Measurements from ENCODE around the gene GPATCH3. TPM values are rescaled to one million over a fixed set of nuclear protein-coding genes. Genes with fewer than 3 reads are reported as not detected.

Gene GPATCH3
- total and polyA plus RNA-seq, 2 of the 4 experiments (the other 2 are of a cell fraction): 5.2 to 8.0 TPM

DNA sequence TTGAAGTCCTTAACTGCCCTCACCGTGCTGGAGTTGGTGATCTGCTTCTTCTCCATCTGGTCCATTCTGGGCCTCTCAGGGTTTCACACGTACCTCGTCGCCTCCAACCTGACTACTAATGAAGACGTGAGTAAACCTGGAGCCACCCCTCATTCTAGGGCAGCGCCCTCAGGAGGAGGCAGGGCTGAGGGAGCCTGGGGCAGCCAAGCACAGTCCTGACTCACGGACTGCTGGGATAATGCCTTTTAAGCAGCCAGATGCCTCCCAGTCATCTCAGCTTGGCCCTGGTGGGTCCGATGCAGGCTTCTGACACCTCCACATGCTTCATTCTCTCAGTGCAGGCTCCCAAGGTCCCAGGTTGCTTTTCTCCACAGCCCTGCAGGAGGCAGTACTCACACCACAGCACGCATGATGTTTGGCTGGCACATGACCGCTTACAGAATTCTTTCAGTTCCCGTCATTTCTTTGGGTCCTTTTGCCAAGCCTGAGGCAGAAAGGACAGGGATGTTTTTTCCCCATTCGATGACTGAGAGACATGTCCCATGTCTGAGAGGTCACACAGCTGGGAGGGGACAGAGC, 49.1 kb downstream of the GPATCH3 start:
- no peak overlapping the region for H4K91ac ChIP-seq (ENCODE audit: insufficient read depth, low read depth, low read length)
- no peak overlapping the region for H2BK120ac ChIP-seq (ENCODE audit: low read depth, low read length)
- H3K27me3 ChIP-seq (ENCODE audit: control insufficient read depth, insufficient read depth, low read length): no peaks in the 10 kb centered on the region
- no peak for DNase-seq
- H2BK20ac ChIP-seq (ENCODE audit: low read depth, low read length): no peak overlapping the region
- POLR2A ChIA-PET (ENCODE audit: unreplicated experiment): no interaction called here
- H3K4ac ChIP-seq (ENCODE audit: low read depth, low read length): no peak overlapping the region
- no peak overlapping the region for H2AFZ ChIP-seq (replicated peaks; ENCODE audit: low read length, poor library complexity)
- H3K9me3 ChIP-seq (ENCODE audit: control insufficient read depth, insufficient read depth, low read length): no peaks in the 10 kb centered on the region
- peaks cover 5% of the 10 kb centered on the region; the same call in 1 of the 2 replicates for H3K9me1 ChIP-seq (ENCODE audit: insufficient read depth, low read length)
- H3K9ac ChIP-seq (ENCODE audit: low read depth, low read length): no peak overlapping the region
- no peak overlapping the region for H2AK5ac ChIP-seq (ENCODE audit: low read depth, low read length)
- no peak overlapping the region for H2AK9ac ChIP-seq (replicated peaks; ENCODE audit: low read depth, low read length, poor library complexity)
- H4K5ac ChIP-seq (ENCODE audit: low read depth, low read length): no peak overlapping the region
- H3K4me2 ChIP-seq (ENCODE audit: low read depth, low read length): no peak overlapping the region
- ATAC-seq (ENCODE audit: low read depth): no peak
- H3K23ac ChIP-seq (ENCODE audit: low read depth, low read length): no peak overlapping the region
- intact Hi-C loops (cut with micrococcal nuclease) (no loop called here), dilution Hi-C loops (cut with HindIII; ENCODE audit: low sequenced_read_pairs, unreplicated experiment) (no loop called here), in situ Hi-C loops (cut with MboI; ENCODE audit: low sequenced_read_pairs) (no loop called here)
- 93% methylated on average over 10 of the region's 12 CpGs; no CpG with 5 or more reads in 1 of the 2 experiments for WGBS, 2 experiments (ENCODE audit: extremely low coverage in 2 of 2, insufficient read length in 1 of 2)
- H4K20me1 ChIP-seq (ENCODE audit: insufficient read depth, low read length): peaks cover 8% of the 10 kb centered on the region; the same call in 1 of the 2 replicates
- peaks cover 58% of the 10 kb centered on the region for H3K36me3 ChIP-seq (ENCODE audit: control insufficient read depth, insufficient read depth, low read length)
- CTCF ChIA-PET: no interaction called here
- peaks cover 0 to 16% of the 10 kb centered on the region in 2 experiments; a peak in 1 of 4 replicates for H3K79me1 ChIP-seq (ENCODE audit: low read depth in 1 of 2, low read length in 2 of 2)
- no peak overlapping the region for H4K8ac ChIP-seq (ENCODE audit: low read depth in 2 of 2, low read length in 2 of 2)
- H3K4me1 ChIP-seq (ENCODE audit: control insufficient read depth, insufficient read depth, low read length): peaks cover 10% of the 10 kb centered on the region
- H3K4me3 ChIP-seq (ENCODE audit: insufficient read depth, low read depth, low read length): no peak overlapping the region
- no peak overlapping the region for H3K14ac ChIP-seq (replicated peaks; ENCODE audit: low read depth, low read length)
- no peak overlapping the region for H3K56ac ChIP-seq (ENCODE audit: extremely low read depth, insufficient read depth, low read length)
- H2BK5ac ChIP-seq (ENCODE audit: low read depth, low read length, poor library complexity, severe bottlenecking): no peak overlapping the region
- H3K18ac ChIP-seq (ENCODE audit: low read depth, low read length): no peak overlapping the region
- H3K27ac ChIP-seq (ENCODE audit: insufficient read depth, low read length): no peak overlapping the region
- BruUV-seq (replicated peaks): no TSS peak
- no peak for TF ChIP-seq POLR2A (IDR thresholded peaks at IDR 0.05; ENCODE audit: low read depth, low read length)
- no peak for TF ChIP-seq RCOR1 (IDR thresholded peaks at IDR 0.05; ENCODE audit: insufficient replicate concordance, low read length)
- no peak for TF ChIP-seq NFE2L2 (IDR thresholded peaks at IDR 0.05; ENCODE audit: low read depth, low read length)
- TF ChIP-seq CEBPB (IDR thresholded peaks at IDR 0.05; ENCODE audit: low read depth, low read length): no peak
- TF ChIP-seq MXI1 (IDR thresholded peaks at IDR 0.05; ENCODE audit: borderline replicate concordance, low read depth, low read length): no peak
- TF ChIP-seq RAD21 (IDR thresholded peaks at IDR 0.05; ENCODE audit: low read length): no peak
- no peak for TF ChIP-seq SMC3 (IDR thresholded peaks at IDR 0.05; ENCODE audit: low read depth, low read length)
- TF ChIP-seq CTCF (conservative IDR thresholded peaks at IDR 0.05; ENCODE audit: low read depth, low read length): no peak
- TF ChIP-seq MAZ (IDR thresholded peaks at IDR 0.05; ENCODE audit: borderline replicate concordance, low read depth, low read length): no peak
- TF ChIP-seq ELK1 (IDR thresholded peaks at IDR 0.05; ENCODE audit: borderline replicate concordance, low read depth, low read length): no peak
- no peak for TF ChIP-seq FOS (IDR thresholded peaks at IDR 0.05; ENCODE audit: low read depth, low read length)
- TF ChIP-seq BHLHE40 (IDR thresholded peaks at IDR 0.05; ENCODE audit: low read depth, low read length): no peak
- TF ChIP-seq MAFK (IDR thresholded peaks at IDR 0.05; ENCODE audit: low read depth, low read length): no peak
- no peak for TF ChIP-seq RFX5 (IDR thresholded peaks at IDR 0.05; ENCODE audit: low read depth, low read length)
- TF ChIP-seq USF2 (IDR thresholded peaks at IDR 0.05; ENCODE audit: low read depth, low read length): no peak
- TF ChIP-seq CHD1 (IDR thresholded peaks at IDR 0.05; ENCODE audit: low read depth, low read length): no peak
- H2BK15ac ChIP-seq (ENCODE audit: low read depth, low read length): no peak overlapping the region

All from IMR-90 (cell line).